ENCODE data around the gene TDP1. TPM values are rescaled to one million over a fixed set of nuclear protein-coding genes. Genes with fewer than 3 reads are reported as not detected.

TDP1 gene
- total and polyA plus RNA-seq, 2 of the 13 experiments (the other 11 are each of a cell fraction or from before 2014, with no cell fraction given), result 16.4 to 31.2 TPM

DNA sequence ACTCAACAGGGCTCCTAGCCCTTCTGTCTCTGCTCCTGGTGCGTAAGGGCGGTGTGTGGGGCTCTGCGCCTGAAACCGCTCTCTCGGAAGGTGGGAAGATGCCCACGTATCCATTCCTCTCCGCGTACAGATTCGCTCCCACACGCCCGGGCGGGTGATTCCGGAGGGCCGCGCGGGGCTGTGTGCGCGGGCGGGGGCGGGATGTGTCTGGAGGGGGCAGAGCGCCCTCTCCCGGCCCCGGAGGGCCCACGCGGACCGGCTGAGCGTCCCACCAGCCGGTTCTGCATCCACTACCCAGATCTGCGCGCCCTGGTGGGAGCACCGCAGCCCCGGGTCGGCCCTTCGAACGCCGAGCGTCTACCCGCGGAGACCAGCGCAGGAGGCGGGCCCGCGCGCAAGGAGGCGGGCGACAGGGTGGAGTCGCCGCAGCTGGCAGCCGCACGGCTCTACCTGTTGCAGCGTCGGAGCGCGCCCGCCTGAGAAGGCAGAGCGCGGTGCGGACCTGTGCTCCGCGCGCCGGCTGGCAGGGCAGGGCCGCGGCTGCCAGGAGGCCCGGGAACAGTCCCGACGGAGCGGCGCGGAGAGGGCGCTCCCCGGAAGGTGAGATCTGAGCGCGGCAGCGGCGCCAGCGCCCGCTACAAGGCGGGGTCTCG lies 104.7 kb downstream of the TDP1 start (continued):
- TF ChIP-seq, protein P1, sequence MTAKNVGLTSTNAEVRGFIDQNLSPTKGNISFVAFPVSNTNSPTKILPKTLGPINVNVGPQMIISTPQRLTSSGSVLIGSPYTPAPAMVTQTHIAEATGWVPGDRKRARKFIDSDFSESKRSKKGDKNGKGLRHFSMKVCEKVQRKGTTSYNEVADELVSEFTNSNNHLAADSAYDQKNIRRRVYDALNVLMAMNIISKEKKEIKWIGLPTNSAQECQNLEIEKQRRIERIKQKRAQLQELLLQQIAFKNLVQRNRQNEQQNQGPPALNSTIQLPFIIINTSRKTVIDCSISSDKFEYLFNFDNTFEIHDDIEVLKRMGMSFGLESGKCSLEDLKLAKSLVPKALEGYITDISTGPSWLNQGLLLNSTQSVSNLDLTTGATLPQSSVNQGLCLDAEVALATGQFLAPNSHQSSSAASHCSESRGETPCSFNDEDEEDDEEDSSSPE (CRISPR knock-in tag; IDR thresholded peaks at IDR 0.05), result 0 out of 2 replicates have a peak, but pooled peaks have one; percentile 41
- TF ChIP-seq MYC (CRISPR knock-in tag; IDR thresholded peaks at IDR 0.05; ENCODE audit: borderline replicate concordance) (peak; percentile 58; the same call in 1 of the 2 replicates), ZNF274 (CRISPR knock-in tag; IDR thresholded peaks at IDR 0.05) (no peak), ZNF205 (CRISPR knock-in tag; IDR thresholded peaks at IDR 0.05) (no peak), SNRNP70 (IDR thresholded peaks at IDR 0.05; ENCODE audit: low read depth, low read length) (no peak), ZNF569 (CRISPR knock-in tag; IDR thresholded peaks at IDR 0.05; ENCODE audit: borderline replicate concordance) (no peak), ZSCAN21 (CRISPR knock-in tag; IDR thresholded peaks at IDR 0.05; ENCODE audit: borderline replicate concordance) (no peak), ERF (CRISPR knock-in tag; IDR thresholded peaks at IDR 0.05) (no peak), ZKSCAN8 (CRISPR knock-in tag; IDR thresholded peaks at IDR 0.05; ENCODE audit: borderline replicate concordance) (no peak), ZNF672 (CRISPR knock-in tag; IDR thresholded peaks at IDR 0.05) (no peak), ZNF253 (CRISPR knock-in tag; IDR thresholded peaks at IDR 0.05; ENCODE audit: borderline replicate concordance) (no peak), POGZ (CRISPR knock-in tag; IDR thresholded peaks at IDR 0.05) (no peak), RAD51 (IDR thresholded peaks at IDR 0.05; ENCODE audit: borderline replicate concordance) (no peak), NFKB2 (CRISPR knock-in tag; IDR thresholded peaks at IDR 0.05; ENCODE audit: borderline replicate concordance) (no peak), RBM22 (optimal IDR thresholded peaks at IDR 0.05; ENCODE audit: low read length) (no peak)
- TF ChIP-seq, protein P2, sequence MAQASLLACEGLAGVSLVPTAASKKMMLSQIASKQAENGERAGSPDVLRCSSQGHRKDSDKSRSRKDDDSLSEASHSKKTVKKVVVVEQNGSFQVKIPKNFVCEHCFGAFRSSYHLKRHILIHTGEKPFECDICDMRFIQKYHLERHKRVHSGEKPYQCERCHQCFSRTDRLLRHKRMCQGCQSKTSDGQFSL (CRISPR knock-in tag; IDR thresholded peaks at IDR 0.05), result no peak
- TF ChIP-seq, protein P3, sequence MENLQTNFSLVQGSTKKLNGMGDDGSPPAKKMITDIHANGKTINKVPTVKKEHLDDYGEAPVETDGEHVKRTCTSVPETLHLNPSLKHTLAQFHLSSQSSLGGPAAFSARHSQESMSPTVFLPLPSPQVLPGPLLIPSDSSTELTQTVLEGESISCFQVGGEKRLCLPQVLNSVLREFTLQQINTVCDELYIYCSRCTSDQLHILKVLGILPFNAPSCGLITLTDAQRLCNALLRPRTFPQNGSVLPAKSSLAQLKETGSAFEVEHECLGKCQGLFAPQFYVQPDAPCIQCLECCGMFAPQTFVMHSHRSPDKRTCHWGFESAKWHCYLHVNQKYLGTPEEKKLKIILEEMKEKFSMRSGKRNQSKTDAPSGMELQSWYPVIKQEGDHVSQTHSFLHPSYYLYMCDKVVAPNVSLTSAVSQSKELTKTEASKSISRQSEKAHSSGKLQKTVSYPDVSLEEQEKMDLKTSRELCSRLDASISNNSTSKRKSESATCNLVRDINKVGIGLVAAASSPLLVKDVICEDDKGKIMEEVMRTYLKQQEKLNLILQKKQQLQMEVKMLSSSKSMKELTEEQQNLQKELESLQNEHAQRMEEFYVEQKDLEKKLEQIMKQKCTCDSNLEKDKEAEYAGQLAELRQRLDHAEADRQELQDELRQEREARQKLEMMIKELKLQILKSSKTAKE (CRISPR knock-in tag; IDR thresholded peaks at IDR 0.05; ENCODE audit: borderline replicate concordance), result no peak
- TF ChIP-seq, protein P4, sequence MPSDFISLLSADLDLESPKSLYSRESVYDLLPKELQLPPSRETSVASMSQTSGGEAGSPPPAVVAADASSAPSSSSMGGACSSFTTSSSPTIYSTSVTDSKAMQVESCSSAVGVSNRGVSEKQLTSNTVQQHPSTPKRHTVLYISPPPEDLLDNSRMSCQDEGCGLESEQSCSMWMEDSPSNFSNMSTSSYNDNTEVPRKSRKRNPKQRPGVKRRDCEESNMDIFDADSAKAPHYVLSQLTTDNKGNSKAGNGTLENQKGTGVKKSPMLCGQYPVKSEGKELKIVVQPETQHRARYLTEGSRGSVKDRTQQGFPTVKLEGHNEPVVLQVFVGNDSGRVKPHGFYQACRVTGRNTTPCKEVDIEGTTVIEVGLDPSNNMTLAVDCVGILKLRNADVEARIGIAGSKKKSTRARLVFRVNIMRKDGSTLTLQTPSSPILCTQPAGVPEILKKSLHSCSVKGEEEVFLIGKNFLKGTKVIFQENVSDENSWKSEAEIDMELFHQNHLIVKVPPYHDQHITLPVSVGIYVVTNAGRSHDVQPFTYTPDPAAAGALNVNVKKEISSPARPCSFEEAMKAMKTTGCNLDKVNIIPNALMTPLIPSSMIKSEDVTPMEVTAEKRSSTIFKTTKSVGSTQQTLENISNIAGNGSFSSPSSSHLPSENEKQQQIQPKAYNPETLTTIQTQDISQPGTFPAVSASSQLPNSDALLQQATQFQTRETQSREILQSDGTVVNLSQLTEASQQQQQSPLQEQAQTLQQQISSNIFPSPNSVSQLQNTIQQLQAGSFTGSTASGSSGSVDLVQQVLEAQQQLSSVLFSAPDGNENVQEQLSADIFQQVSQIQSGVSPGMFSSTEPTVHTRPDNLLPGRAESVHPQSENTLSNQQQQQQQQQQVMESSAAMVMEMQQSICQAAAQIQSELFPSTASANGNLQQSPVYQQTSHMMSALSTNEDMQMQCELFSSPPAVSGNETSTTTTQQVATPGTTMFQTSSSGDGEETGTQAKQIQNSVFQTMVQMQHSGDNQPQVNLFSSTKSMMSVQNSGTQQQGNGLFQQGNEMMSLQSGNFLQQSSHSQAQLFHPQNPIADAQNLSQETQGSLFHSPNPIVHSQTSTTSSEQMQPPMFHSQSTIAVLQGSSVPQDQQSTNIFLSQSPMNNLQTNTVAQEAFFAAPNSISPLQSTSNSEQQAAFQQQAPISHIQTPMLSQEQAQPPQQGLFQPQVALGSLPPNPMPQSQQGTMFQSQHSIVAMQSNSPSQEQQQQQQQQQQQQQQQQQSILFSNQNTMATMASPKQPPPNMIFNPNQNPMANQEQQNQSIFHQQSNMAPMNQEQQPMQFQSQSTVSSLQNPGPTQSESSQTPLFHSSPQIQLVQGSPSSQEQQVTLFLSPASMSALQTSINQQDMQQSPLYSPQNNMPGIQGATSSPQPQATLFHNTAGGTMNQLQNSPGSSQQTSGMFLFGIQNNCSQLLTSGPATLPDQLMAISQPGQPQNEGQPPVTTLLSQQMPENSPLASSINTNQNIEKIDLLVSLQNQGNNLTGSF (CRISPR knock-in tag; IDR thresholded peaks at IDR 0.05), result no peak
- TF ChIP-seq, protein P5, sequence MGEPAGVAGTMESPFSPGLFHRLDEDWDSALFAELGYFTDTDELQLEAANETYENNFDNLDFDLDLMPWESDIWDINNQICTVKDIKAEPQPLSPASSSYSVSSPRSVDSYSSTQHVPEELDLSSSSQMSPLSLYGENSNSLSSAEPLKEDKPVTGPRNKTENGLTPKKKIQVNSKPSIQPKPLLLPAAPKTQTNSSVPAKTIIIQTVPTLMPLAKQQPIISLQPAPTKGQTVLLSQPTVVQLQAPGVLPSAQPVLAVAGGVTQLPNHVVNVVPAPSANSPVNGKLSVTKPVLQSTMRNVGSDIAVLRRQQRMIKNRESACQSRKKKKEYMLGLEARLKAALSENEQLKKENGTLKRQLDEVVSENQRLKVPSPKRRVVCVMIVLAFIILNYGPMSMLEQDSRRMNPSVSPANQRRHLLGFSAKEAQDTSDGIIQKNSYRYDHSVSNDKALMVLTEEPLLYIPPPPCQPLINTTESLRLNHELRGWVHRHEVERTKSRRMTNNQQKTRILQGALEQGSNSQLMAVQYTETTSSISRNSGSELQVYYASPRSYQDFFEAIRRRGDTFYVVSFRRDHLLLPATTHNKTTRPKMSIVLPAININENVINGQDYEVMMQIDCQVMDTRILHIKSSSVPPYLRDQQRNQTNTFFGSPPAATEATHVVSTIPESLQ (CRISPR knock-in tag; conservative IDR thresholded peaks at IDR 0.05), result no peak

Measured in HepG2 (cell line).